Neural progenitor cell (in vitro differentiated cells): ENCODE results near the gene LMAN1L. TPM values are rescaled to one million over a fixed set of nuclear protein-coding genes. Genes with fewer than 3 reads are reported as not detected.

ENCODE experiments used
- DNase-seq: peaks from one replicate; pipeline ENCODE4 v3.0.0-alpha.2; 2016; ENCODE audit warnings: low spot score
- H2AFZ ChIP-seq: fragments of 200-600 bp; sonication (generic); replicated peaks from 2 replicates; pipeline ENCODE4 v1.6.1; 2016; ENCODE audit warnings: antibody characterized with exemption
- H3F3A ChIP-seq: fragments of 200-600 bp; sonication (generic); 2 replicates; pipeline ENCODE4 v1.6.1; 2016; ENCODE audit warnings: antibody characterized with exemption, low read depth
- H3K27ac ChIP-seq: fragments of 200-600 bp; sonication (generic); 2 replicates; pipeline ENCODE4 v1.5.1; 2016; ENCODE audit warnings: mild to moderate bottlenecking
- H3K27me3 ChIP-seq: fragments of 200-600 bp; sonication (generic); 2 replicates; pipeline ENCODE4 v1.6.1; 2016; ENCODE audit warnings: mild to moderate bottlenecking, moderate library complexity
- H3K36me3 ChIP-seq: fragments of 200-600 bp; sonication (generic); 2 replicates; pipeline ENCODE4 v1.5.1; 2016
- H3K4me1 ChIP-seq: fragments of 200-600 bp; sonication (generic); 2 replicates; pipeline ENCODE4 v1.6.1; 2016; ENCODE audit warnings: mixed run types
- H3K4me2 ChIP-seq: fragments of 200-600 bp; sonication (generic); 2 replicates; pipeline ENCODE4 v1.6.1; 2016
- H3K4me3 ChIP-seq: fragments of 200-600 bp; sonication (generic); 2 replicates; pipeline ENCODE4 v1.5.1; 2016
- H3K79me2 ChIP-seq: fragments of 200-600 bp; sonication (generic); 2 replicates; pipeline ENCODE4 v1.6.1; 2016; ENCODE audit warnings: low read depth
- H3K9ac ChIP-seq: fragments of 200-600 bp; sonication (generic); 2 replicates; pipeline ENCODE4 v1.6.1; 2016
- H3K9me3 ChIP-seq: fragments of 200-600 bp; sonication (generic); 2 replicates; pipeline ENCODE4 v1.5.1; 2016; ENCODE audit warnings: low read depth
- H4K20me1 ChIP-seq: fragments of 200-600 bp; sonication (generic); 2 replicates; pipeline ENCODE4 v1.6.1; 2016; ENCODE audit warnings: low read depth
- H3K27ac Mint-ChIP-seq: 3 replicates; pipeline ENCODE4 v1.8.0; 2021; ENCODE audit warnings: mixed read lengths
- H3K27me3 Mint-ChIP-seq: 2 replicates; pipeline ENCODE4 v1.8.0; 2022; ENCODE audit warnings: low read depth, mild to moderate bottlenecking, inconsistent platforms, moderate library complexity, mixed read lengths; ENCODE audit not compliant: insufficient read depth
- H3K36me3 Mint-ChIP-seq: 3 replicates; pipeline ENCODE4 v1.8.0; 2021; ENCODE audit warnings: mixed read lengths
- H3K4me1 Mint-ChIP-seq: 3 replicates; pipeline ENCODE4 v1.8.0; 2021; ENCODE audit warnings: mixed read lengths
- H3K4me3 Mint-ChIP-seq: 3 replicates; pipeline ENCODE4 v1.8.0; 2021; ENCODE audit warnings: mild to moderate bottlenecking, moderate library complexity, mixed read lengths
- H3K9me3 Mint-ChIP-seq: 3 replicates; pipeline ENCODE4 v1.8.0; 2020; ENCODE audit warnings: mixed read lengths
- CTCF ChIP-seq: fragments of 200-600 bp; sonication (generic); IDR thresholded peaks from 2 replicates; pipeline ENCODE4 v1.5.1; 2017; ENCODE audit warnings: antibody characterized with exemption, mild to moderate bottlenecking
- EZH2 ChIP-seq: fragments of 200-600 bp; sonication (generic); IDR thresholded peaks from 2 replicates; pipeline ENCODE4 v1.6.1; 2017; ENCODE audit warnings: antibody characterized with exemption, mild to moderate bottlenecking, moderate library complexity
- EZH2phosphoT487 ChIP-seq: fragments of 200-600 bp; sonication (generic); IDR thresholded peaks from 2 replicates; pipeline ENCODE4 v1.6.1; 2017; ENCODE audit warnings: antibody characterized with exemption
- total RNA-seq: library from RNA; depleted of rRNA; stranded (reverse); fragments of >200 nt; gene quantifications from 2 replicates; pipeline ENCODE4 v1.2.3, GENCODE V29; 2015; ENCODE audit warnings: low replicate concordance

LMAN1L gene
- total RNA-seq, 1 donor from 2014 or later = not detected

- H3K4me3 Mint-ChIP-seq = no peak overlapping the region
- TF ChIP-seq EZH2phosphoT487 (no peak), CTCF (no peak), EZH2 (no peak)
- H3K9me3 Mint-ChIP-seq = no peaks in the 10 kb centered on the region
- Histone ChIP-seq H3K4me2 (no peak overlapping the region), H3K4me1 (no peaks in the 10 kb centered on the region), H3K79me2 (peaks cover 9% of the 10 kb centered on the region), H3K27ac (no peak overlapping the region), H3K36me3 (no peaks in the 10 kb centered on the region), H3K9ac (no peak overlapping the region), H3K9me3 (no peaks in the 10 kb centered on the region), H3F3A (no peaks in the 10 kb centered on the region), H3K27me3 (no peaks in the 10 kb centered on the region), H3K4me3 (no peak overlapping the region), H2AFZ (no peak overlapping the region), H4K20me1 (peaks cover 13% of the 10 kb centered on the region)
- H3K36me3 Mint-ChIP-seq = peaks cover 5% of the 10 kb centered on the region
- peaks cover 3% of the 10 kb centered on the region for H3K27me3 Mint-ChIP-seq
- DNase-seq = no peak
- H3K27ac Mint-ChIP-seq = no peak overlapping the region
- peaks cover 7% of the 10 kb centered on the region for H3K4me1 Mint-ChIP-seq
These were observed 43.9 kb downstream of the LMAN1L start for GRCh38 chr15:74856537-74856936.

GRCh38 chr15:74857082-74857655 is 44.5 kb downstream of the LMAN1L start:
- Histone ChIP-seq H4K20me1 (peaks cover 13% of the 10 kb centered on the region), H3K4me2 (no peak overlapping the region), H3K27me3 (no peaks in the 10 kb centered on the region), H3K27ac (no peak overlapping the region), H2AFZ (no peak overlapping the region), H3K9me3 (no peaks in the 10 kb centered on the region), H3F3A (no peaks in the 10 kb centered on the region), H3K4me3 (no peak overlapping the region), H3K9ac (no peak overlapping the region), H3K4me1 (no peaks in the 10 kb centered on the region), H3K79me2 (peaks cover 9% of the 10 kb centered on the region), H3K36me3 (no peaks in the 10 kb centered on the region)
- Mint-ChIP-seq H3K4me1 (peaks cover 7% of the 10 kb centered on the region), H3K27ac (no peak overlapping the region), H3K36me3 (peaks cover 2% of the 10 kb centered on the region), H3K4me3 (no peak overlapping the region), H3K9me3 (no peaks in the 10 kb centered on the region), H3K27me3 (peaks cover 3% of the 10 kb centered on the region)
- DNase-seq = no peak
- TF ChIP-seq CTCF (no peak), EZH2phosphoT487 (no peak), EZH2 (no peak)

- Histone ChIP-seq H3K4me3 (no peak overlapping the region), H3F3A (no peaks in the 10 kb centered on the region), H3K4me2 (no peak overlapping the region), H3K79me2 (peaks cover 9% of the 10 kb centered on the region), H3K27me3 (no peaks in the 10 kb centered on the region), H3K27ac (no peak overlapping the region), H4K20me1 (peaks cover 13% of the 10 kb centered on the region), H2AFZ (no peak overlapping the region), H3K9ac (no peak overlapping the region), H3K4me1 (no peaks in the 10 kb centered on the region), H3K36me3 (no peaks in the 10 kb centered on the region), H3K9me3 (no peaks in the 10 kb centered on the region)
- Mint-ChIP-seq H3K4me1 (peaks cover 7% of the 10 kb centered on the region), H3K36me3 (peaks cover 2% of the 10 kb centered on the region), H3K4me3 (no peak overlapping the region), H3K9me3 (no peaks in the 10 kb centered on the region), H3K27ac (no peak overlapping the region), H3K27me3 (peaks cover 3% of the 10 kb centered on the region)
- DNase-seq = no peak
- no peak for TF ChIP-seq EZH2phosphoT487
- no peak for TF ChIP-seq CTCF
- TF ChIP-seq EZH2 = no peak
These were observed 45.2 kb downstream of the LMAN1L start for GRCh38 chr15:74857671-74858368.
